ENCODE results near the gene DGKD.

The DGKD gene

DNA sequence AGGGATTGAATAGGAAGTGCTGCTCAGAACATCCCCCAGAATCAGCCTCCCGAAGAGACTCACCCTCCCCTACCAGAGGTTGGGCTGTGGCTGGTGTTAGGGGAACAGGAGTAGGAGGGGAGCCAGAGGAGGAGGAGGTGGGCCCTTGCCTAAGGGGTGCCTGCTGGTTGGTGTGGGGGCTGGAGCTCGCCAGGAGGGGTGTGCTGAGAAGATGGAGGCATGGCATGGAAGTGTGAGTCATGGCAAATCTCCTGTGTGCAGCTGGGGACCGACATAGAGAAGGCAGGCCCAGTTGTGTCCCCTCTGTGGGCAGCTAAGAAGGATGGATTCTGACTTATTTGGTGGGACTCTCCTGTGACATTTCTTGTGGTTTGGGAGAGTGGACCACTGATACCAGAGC, 73.7 kb downstream of the DGKD start:
- TF ChIP-seq ZNF70 (CRISPR knock-in tag; IDR thresholded peaks at IDR 0.05) = no peak
- TF ChIP-seq, protein P1, sequence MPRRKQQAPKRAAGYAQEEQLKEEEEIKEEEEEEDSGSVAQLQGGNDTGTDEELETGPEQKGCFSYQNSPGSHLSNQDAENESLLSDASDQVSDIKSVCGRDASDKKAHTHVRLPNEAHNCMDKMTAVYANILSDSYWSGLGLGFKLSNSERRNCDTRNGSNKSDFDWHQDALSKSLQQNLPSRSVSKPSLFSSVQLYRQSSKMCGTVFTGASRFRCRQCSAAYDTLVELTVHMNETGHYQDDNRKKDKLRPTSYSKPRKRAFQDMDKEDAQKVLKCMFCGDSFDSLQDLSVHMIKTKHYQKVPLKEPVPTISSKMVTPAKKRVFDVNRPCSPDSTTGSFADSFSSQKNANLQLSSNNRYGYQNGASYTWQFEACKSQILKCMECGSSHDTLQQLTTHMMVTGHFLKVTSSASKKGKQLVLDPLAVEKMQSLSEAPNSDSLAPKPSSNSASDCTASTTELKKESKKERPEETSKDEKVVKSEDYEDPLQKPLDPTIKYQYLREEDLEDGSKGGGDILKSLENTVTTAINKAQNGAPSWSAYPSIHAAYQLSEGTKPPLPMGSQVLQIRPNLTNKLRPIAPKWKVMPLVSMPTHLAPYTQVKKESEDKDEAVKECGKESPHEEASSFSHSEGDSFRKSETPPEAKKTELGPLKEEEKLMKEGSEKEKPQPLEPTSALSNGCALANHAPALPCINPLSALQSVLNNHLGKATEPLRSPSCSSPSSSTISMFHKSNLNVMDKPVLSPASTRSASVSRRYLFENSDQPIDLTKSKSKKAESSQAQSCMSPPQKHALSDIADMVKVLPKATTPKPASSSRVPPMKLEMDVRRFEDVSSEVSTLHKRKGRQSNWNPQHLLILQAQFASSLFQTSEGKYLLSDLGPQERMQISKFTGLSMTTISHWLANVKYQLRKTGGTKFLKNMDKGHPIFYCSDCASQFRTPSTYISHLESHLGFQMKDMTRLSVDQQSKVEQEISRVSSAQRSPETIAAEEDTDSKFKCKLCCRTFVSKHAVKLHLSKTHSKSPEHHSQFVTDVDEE (CRISPR knock-in tag; IDR thresholded peaks at IDR 0.05) = no peak
- no peak for TF ChIP-seq ZNF8 (CRISPR knock-in tag; IDR thresholded peaks at IDR 0.05)
- TF ChIP-seq, protein P2, sequence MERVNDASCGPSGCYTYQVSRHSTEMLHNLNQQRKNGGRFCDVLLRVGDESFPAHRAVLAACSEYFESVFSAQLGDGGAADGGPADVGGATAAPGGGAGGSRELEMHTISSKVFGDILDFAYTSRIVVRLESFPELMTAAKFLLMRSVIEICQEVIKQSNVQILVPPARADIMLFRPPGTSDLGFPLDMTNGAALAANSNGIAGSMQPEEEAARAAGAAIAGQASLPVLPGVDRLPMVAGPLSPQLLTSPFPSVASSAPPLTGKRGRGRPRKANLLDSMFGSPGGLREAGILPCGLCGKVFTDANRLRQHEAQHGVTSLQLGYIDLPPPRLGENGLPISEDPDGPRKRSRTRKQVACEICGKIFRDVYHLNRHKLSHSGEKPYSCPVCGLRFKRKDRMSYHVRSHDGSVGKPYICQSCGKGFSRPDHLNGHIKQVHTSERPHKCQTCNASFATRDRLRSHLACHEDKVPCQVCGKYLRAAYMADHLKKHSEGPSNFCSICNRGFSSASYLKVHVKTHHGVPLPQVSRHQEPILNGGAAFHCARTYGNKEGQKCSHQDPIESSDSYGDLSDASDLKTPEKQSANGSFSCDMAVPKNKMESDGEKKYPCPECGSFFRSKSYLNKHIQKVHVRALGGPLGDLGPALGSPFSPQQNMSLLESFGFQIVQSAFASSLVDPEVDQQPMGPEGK (CRISPR knock-in tag; IDR thresholded peaks at IDR 0.05; ENCODE audit: borderline replicate concordance) = no peak
- TF ChIP-seq TOX (CRISPR knock-in tag; IDR thresholded peaks at IDR 0.05; ENCODE audit: borderline replicate concordance) = no peak
- no peak for ATAC-seq

DNA sequence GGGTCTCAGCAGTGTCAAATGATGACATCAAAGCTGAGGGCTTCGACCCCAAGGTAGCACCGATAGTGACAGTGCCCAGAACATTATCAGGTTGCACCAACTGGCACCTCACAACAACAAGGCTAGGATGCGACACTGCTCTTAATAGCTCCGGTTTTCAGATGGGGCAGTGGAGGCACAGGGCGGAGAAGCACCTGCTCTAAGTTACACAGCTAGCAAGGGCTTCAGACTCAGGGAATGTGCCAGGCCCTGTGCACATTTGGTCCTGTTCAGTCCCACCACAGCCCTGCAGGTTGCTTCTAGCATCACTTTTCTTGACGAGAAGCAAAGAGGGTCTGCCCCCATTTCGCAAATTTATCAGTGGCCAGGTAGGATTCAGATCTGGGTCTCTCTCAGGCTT, 74.1 kb downstream of the DGKD start:
- TF ChIP-seq ZFP30 (CRISPR knock-in tag; IDR thresholded peaks at IDR 0.05) (no peak), CSDC2 (CRISPR knock-in tag; IDR thresholded peaks at IDR 0.05) (no peak), ZNF8 (CRISPR knock-in tag; IDR thresholded peaks at IDR 0.05) (no peak), BACH2 (CRISPR knock-in tag; IDR thresholded peaks at IDR 0.05; ENCODE audit: borderline replicate concordance) (no peak), GLIS3 (CRISPR knock-in tag; IDR thresholded peaks at IDR 0.05) (no peak), ZNF565 (CRISPR knock-in tag; conservative IDR thresholded peaks at IDR 0.05; ENCODE audit: low read depth) (no peak), ESRRG (CRISPR knock-in tag; IDR thresholded peaks at IDR 0.05) (no peak), ZFP3 (CRISPR knock-in tag; IDR thresholded peaks at IDR 0.05) (no peak)
- TF ChIP-seq, protein P3, sequence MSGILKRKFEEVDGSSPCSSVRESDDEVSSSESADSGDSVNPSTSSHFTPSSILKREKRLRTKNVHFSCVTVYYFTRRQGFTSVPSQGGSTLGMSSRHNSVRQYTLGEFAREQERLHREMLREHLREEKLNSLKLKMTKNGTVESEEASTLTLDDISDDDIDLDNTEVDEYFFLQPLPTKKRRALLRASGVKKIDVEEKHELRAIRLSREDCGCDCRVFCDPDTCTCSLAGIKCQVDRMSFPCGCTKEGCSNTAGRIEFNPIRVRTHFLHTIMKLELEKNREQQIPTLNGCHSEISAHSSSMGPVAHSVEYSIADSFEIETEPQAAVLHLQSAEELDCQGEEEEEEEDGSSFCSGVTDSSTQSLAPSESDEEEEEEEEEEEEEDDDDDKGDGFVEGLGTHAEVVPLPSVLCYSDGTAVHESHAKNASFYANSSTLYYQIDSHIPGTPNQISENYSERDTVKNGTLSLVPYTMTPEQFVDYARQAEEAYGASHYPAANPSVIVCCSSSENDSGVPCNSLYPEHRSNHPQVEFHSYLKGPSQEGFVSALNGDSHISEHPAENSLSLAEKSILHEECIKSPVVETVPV (CRISPR knock-in tag; IDR thresholded peaks at IDR 0.05) = no peak
- TF ChIP-seq, protein P1 (CRISPR knock-in tag; IDR thresholded peaks at IDR 0.05) = no peak
- TF ChIP-seq, protein P2 (CRISPR knock-in tag; IDR thresholded peaks at IDR 0.05; ENCODE audit: borderline replicate concordance) = no peak
- no peak for ATAC-seq

DNA sequence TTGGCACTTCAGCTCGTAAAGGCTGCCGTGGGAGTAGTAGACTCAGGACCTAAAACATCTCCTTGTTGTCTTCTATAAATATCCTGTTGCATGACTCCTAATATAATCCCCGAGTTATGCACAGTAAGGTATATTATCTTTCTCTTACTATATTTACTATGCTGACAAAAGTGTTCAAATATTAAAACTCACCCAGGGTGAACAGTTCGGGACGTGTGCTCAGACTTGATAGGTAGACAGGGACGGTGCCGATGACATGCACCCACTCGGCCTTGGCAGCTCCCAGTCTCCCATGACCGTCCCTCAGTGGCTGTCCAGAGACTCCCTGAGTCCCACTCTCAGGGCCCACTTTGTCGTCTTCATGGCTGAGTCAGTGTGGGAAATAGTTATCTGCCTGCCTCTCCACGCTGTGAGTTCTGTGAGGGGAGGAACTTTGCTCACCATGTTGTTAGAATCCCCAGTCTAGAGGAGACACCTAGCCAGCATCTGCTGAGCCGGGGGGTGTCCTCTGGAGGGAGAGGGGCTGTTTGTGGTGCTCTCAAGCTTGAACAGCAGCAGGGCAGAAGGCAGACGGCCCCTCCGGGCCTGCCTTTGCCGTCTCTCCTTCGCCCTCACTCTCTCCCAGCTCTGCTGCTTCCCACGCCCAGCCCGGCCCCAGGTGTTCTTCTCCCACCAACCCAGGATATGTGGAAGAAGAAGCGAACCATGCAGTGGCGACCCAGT, 75.0 kb downstream of the DGKD start:
- TF ChIP-seq ZFP30 (CRISPR knock-in tag; IDR thresholded peaks at IDR 0.05) (no peak), ZC3H10 (CRISPR knock-in tag; IDR thresholded peaks at IDR 0.05) (no peak), RARB (CRISPR knock-in tag; IDR thresholded peaks at IDR 0.05) (no peak), SNAI2 (CRISPR knock-in tag; IDR thresholded peaks at IDR 0.05) (no peak), CSDC2 (CRISPR knock-in tag; IDR thresholded peaks at IDR 0.05) (no peak), TCF4 (CRISPR knock-in tag; IDR thresholded peaks at IDR 0.05; ENCODE audit: borderline replicate concordance) (no peak)
- TF ChIP-seq, protein P1 (CRISPR knock-in tag; IDR thresholded peaks at IDR 0.05) = no peak
- TF ChIP-seq, protein P3 (CRISPR knock-in tag; IDR thresholded peaks at IDR 0.05) = no peak
- TF ChIP-seq, protein P4, sequence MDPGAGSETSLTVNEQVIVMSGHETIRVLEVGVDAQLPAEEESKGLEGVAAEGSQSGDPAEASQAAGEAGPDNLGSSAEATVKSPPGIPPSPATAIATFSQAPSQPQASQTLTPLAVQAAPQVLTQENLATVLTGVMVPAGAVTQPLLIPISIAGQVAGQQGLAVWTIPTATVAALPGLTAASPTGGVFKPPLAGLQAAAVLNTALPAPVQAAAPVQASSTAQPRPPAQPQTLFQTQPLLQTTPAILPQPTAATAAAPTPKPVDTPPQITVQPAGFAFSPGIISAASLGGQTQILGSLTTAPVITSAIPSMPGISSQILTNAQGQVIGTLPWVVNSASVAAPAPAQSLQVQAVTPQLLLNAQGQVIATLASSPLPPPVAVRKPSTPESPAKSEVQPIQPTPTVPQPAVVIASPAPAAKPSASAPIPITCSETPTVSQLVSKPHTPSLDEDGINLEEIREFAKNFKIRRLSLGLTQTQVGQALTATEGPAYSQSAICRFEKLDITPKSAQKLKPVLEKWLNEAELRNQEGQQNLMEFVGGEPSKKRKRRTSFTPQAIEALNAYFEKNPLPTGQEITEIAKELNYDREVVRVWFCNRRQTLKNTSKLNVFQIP (CRISPR knock-in tag; IDR thresholded peaks at IDR 0.05; ENCODE audit: borderline replicate concordance, low read depth) = no peak
- peak; percentile 25 for ATAC-seq

All from SK-N-SH treated with all-trans-retinoic acid at 6 μM for 48 hours (cell line).